Endothelial cell of umbilical vein (primary cell): ENCODE data around the gene NAP1L4. TPM values are rescaled to one million over a fixed set of nuclear protein-coding genes. Genes with fewer than 3 reads are reported as not detected.

Source experiments
- BruUV-seq: library from RNA; stranded (reverse); fragments of 400-500 nt; replicated peaks from 2 replicates; lab custom pipeline; 2021; lab: Mats Ljungman, UMichigan
- CTCF ChIA-PET: fragments of 300-600, 350-600 bp; sonication (Branson Sonifier 250); formaldehyde crosslinking; loops from one replicate; lab custom pipeline; 2021; ENCODE audit warnings: antibody characterized with exemption, inconsistent platforms; lab: Charles Lee
- POLR2A ChIA-PET: fragments of 300-600, 350-600 bp; sonication (Branson Sonifier 250); formaldehyde crosslinking; loops from one replicate; lab custom pipeline; 2021; ENCODE audit warnings: antibody characterized with exemption, inconsistent platforms; lab: Charles Lee
- DNase-seq: peaks from one replicate; pipeline ENCODE4 v3.0.0-alpha.2; 2011; ENCODE audit warnings: low read depth, low spot score
- FAIRE-seq: peaks from 2 replicates; lab custom pipeline; 2011; peaks lifted over from hg19 to GRCh38; lab: Jason Lieb, UNC
- H2AFZ ChIP-seq: 2 replicates; pipeline ENCODE4 v1.6.0; 2012; ENCODE audit warnings: low read depth, low read length, control low read depth, inconsistent platforms
- H3K27ac ChIP-seq: 2 replicates; pipeline ENCODE4 v1.5.1; 2011; ENCODE audit warnings: low read depth, mild to moderate bottlenecking, control low read depth, low read length, moderate library complexity; ENCODE audit not compliant: insufficient read depth
- H3K27me3 ChIP-seq, 2 experiments: 2 replicates each; pipeline versions ENCODE4 v1.6.0 to v1.6.1; 2011; ENCODE audit warnings: low read length in 2 of 2, mixed read lengths in 1 of 2; ENCODE audit not compliant: control insufficient read depth in 2 of 2, insufficient read depth in 2 of 2
- H3K36me3 ChIP-seq, 2 experiments: 2 replicates in 1 of 2; 3 replicates in 1 of 2; pipeline ENCODE4 v1.5.1; 2011; ENCODE audit warnings: low read length in 2 of 2, mild to moderate bottlenecking in 1 of 2, moderate library complexity in 1 of 2; ENCODE audit not compliant: control insufficient read depth in 2 of 2, insufficient read depth in 2 of 2; ENCODE audit errors: extremely low read depth in 1 of 2
- H3K4me1 ChIP-seq: 3 replicates; pipeline ENCODE4 v1.5.1; 2011; ENCODE audit warnings: mild to moderate bottlenecking, low read length; ENCODE audit not compliant: control insufficient read depth, insufficient read depth; ENCODE audit errors: extremely low read depth
- H3K4me2 ChIP-seq: 2 replicates; pipeline ENCODE4 v1.6.1; 2011; ENCODE audit warnings: low read length, control low read depth, mixed read lengths; ENCODE audit not compliant: insufficient read depth
- H3K4me3 ChIP-seq, 3 experiments: fragments of 200-600 bp in 1 of 3; sonication (generic), shearing (Covaris generic) in 1 of 3; replicated peaks in 1 of 3; 2 replicates each; pipeline ENCODE4 v1.5.1; 2011 to 2016; ENCODE audit warnings: control low read depth in 3 of 3, low read length in 3 of 3, mild to moderate bottlenecking in 2 of 3, inconsistent platforms in 1 of 3, low read depth in 1 of 3, moderate library complexity in 1 of 3; ENCODE audit not compliant: insufficient read depth in 1 of 3
- H3K79me2 ChIP-seq: 2 replicates; pipeline ENCODE4 v1.6.0; 2012; ENCODE audit warnings: low read length, inconsistent platforms; ENCODE audit not compliant: control insufficient read depth, insufficient read depth
- H3K9ac ChIP-seq: replicated peaks from 2 replicates; pipeline ENCODE3; 2011; ENCODE audit warnings: low read length, control low read depth; ENCODE audit not compliant: insufficient read depth; ENCODE audit errors: extremely low read depth
- H3K9me1 ChIP-seq: replicated peaks from 3 replicates; pipeline ENCODE4 v1.6.0; 2011; ENCODE audit warnings: mild to moderate bottlenecking, low read length; ENCODE audit not compliant: control insufficient read depth, insufficient read depth; ENCODE audit errors: extremely low read depth
- H3K9me3 ChIP-seq: replicated peaks from 2 replicates; pipeline ENCODE4 v1.5.1; 2012; ENCODE audit warnings: low read length, inconsistent platforms; ENCODE audit not compliant: control insufficient read depth, insufficient read depth
- H4K20me1 ChIP-seq: replicated peaks from 2 replicates; pipeline ENCODE3; 2011; ENCODE audit warnings: mild to moderate bottlenecking, low read length; ENCODE audit not compliant: control insufficient read depth, insufficient read depth; ENCODE audit errors: extremely low read depth
- EZH2 ChIP-seq: IDR thresholded peaks from 2 replicates; pipeline ENCODE4 v1.6.1; 2012; ENCODE audit warnings: borderline replicate concordance, low read depth, mild to moderate bottlenecking, moderate library complexity, low read length, inconsistent platforms; ENCODE audit not compliant: severe bottlenecking
- FOS ChIP-seq: IDR thresholded peaks from 2 replicates; pipeline ENCODE4 v1.6.1; 2011; ENCODE audit warnings: mild to moderate bottlenecking, low read length, moderate library complexity, borderline replicate concordance; ENCODE audit not compliant: insufficient read depth
- GATA2 ChIP-seq: IDR thresholded peaks from 2 replicates; pipeline ENCODE4 v1.7.0; 2011; ENCODE audit warnings: low read depth, mild to moderate bottlenecking, moderate library complexity, mixed read lengths, low read length; ENCODE audit not compliant: insufficient read length, insufficient read depth
- JUN ChIP-seq: IDR thresholded peaks from 2 replicates; pipeline ENCODE4 v1.6.1; 2011; ENCODE audit warnings: borderline replicate concordance, low read depth; ENCODE audit not compliant: insufficient read length, insufficient read depth
- MYC ChIP-seq: IDR thresholded peaks from one replicate; pipeline ENCODE4 v1.6.1; 2011; ENCODE audit warnings: mild to moderate bottlenecking, low read depth, low read length
- POLR2A ChIP-seq: IDR thresholded peaks from 2 replicates; pipeline ENCODE4 v1.6.1; 2012; ENCODE audit warnings: low read depth, mild to moderate bottlenecking, control low read depth, low read length
- POLR2AphosphoS5 ChIP-seq: IDR thresholded peaks from 2 replicates; pipeline ENCODE4 v1.6.1; 2012; ENCODE audit warnings: low read depth, mild to moderate bottlenecking, control low read depth, low read length, moderate library complexity; ENCODE audit not compliant: insufficient read depth
- dilution Hi-C: fragments of 300-500 bp; cut with MboI; formaldehyde crosslinking; loops from one replicate; pipeline ENCODE4 v1.15.0; 2019; ENCODE audit warnings: low sequenced_read_pairs; ENCODE audit not compliant: extremely low pct_ligation_motif_present
- intact Hi-C: fragments of 100-400 bp; cut with micrococcal nuclease; formaldehyde crosslinking; loops from one replicate; pipeline ENCODE4 v1.10.0; 2022
- polyA plus RNA-seq, 4 experiments: library from polyadenylated mRNA; depleted of rRNA in 3 of 4; stranded (reverse) in 3 of 4; unstranded in 1 of 4; fragments of >200 nt; gene quantifications; 2 replicates each; pipeline versions ENCODE4 v1.2.1 to v1.2.3, GENCODE V29; 2011 to 2012; ENCODE audit warnings: missing spikeins in 1 of 4
- total RNA-seq: library from RNA; stranded (reverse); gene quantifications from 2 replicates; pipeline ENCODE4 v1.2.3, GENCODE V29; 2021
- TF ChIP-seq, protein P1 (sequence below): IDR thresholded peaks from 2 replicates; pipeline ENCODE4 v1.6.1; 2011; ENCODE audit not compliant: insufficient read depth, insufficient read length
- TF ChIP-seq, protein P2 (sequence below), 2 donors: IDR thresholded peaks; 1 replicate in 1 of 2; 2 replicates in 1 of 2; pipeline ENCODE4 v1.5.1; 2011; ENCODE audit warnings: low read length in 2 of 2, mild to moderate bottlenecking in 2 of 2, moderate library complexity in 2 of 2, control low read depth in 1 of 2, inconsistent platforms in 1 of 2, low read depth in 1 of 2; ENCODE audit not compliant: insufficient read depth in 1 of 2; ENCODE audit errors: extremely low read depth in 1 of 2

NAP1L4 gene
- total and polyA plus RNA-seq, 2 donors (not counting 3 experiments of a cell fraction or from before 2014, with no cell fraction given): 100.0 to 177 TPM

DNA sequence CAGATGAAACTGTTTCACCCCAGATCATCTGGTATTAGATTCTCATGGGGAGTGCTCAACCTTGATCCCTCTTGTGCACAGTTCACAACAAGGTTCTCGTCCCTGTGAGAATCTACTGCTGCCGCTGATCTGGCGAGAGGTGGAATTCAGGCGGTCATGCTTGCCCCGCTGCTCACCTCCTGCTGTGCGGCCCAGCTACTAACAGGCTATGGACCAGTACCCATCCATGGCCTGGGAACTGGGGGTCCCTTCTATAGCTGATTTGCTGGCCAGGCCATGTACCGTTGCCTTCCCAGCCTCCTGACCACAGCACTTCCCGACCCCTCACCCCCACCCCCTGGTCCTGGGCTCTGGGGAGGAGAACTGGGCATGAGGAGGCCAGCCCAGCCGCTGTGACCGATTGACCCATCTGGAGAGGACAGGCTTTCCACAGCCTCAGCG lies 65.5 kb downstream of the NAP1L4 start:
- ChIA-PET POLR2A (no interaction called here), CTCF (interaction anchor here (1.1 to 1.7 kb wide), 4 partner anchors 34 to 506 kb away, joined by 3 to 15 read pairs (median 4); no protein-coding TSS in a partner anchor)
- BruUV-seq: no TSS peak
- Histone ChIP-seq H3K27me3 (no peaks in the 10 kb centered on the region), H3K4me1 (peaks cover 14% of the 10 kb centered on the region), H3K79me2 (peaks cover 28% of the 10 kb centered on the region), H3K4me3 (no peak overlapping the region), H2AFZ (no peak overlapping the region), H3K27ac (no peak overlapping the region), H3K9me3 (no peaks in the 10 kb centered on the region), H4K20me1 (no peaks in the 10 kb centered on the region), H3K36me3 (no peaks in the 10 kb centered on the region), H3K4me2 (no peak overlapping the region), H3K9ac (no peak overlapping the region), H3K9me1 (no peaks in the 10 kb centered on the region)
- DNase-seq: no peak
- intact Hi-C loops: no loop called here
- no peak for FAIRE-seq
- TF ChIP-seq, protein P1, sequence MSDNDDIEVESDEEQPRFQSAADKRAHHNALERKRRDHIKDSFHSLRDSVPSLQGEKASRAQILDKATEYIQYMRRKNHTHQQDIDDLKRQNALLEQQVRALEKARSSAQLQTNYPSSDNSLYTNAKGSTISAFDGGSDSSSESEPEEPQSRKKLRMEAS: no peak
- no peak for TF ChIP-seq POLR2AphosphoS5
- TF ChIP-seq GATA2: no peak
- TF ChIP-seq EZH2: no peak
- no peak for TF ChIP-seq MYC
- TF ChIP-seq FOS: no peak
- TF ChIP-seq, protein P2, sequence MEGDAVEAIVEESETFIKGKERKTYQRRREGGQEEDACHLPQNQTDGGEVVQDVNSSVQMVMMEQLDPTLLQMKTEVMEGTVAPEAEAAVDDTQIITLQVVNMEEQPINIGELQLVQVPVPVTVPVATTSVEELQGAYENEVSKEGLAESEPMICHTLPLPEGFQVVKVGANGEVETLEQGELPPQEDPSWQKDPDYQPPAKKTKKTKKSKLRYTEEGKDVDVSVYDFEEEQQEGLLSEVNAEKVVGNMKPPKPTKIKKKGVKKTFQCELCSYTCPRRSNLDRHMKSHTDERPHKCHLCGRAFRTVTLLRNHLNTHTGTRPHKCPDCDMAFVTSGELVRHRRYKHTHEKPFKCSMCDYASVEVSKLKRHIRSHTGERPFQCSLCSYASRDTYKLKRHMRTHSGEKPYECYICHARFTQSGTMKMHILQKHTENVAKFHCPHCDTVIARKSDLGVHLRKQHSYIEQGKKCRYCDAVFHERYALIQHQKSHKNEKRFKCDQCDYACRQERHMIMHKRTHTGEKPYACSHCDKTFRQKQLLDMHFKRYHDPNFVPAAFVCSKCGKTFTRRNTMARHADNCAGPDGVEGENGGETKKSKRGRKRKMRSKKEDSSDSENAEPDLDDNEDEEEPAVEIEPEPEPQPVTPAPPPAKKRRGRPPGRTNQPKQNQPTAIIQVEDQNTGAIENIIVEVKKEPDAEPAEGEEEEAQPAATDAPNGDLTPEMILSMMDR (IDR thresholded peaks at IDR 0.05; ENCODE audit: extremely low read depth in 1 of 2, insufficient read depth in 1 of 2, low read depth in 1 of 2, low read length in 2 of 2): no peak
- no peak for TF ChIP-seq POLR2A
- TF ChIP-seq JUN: no peak
- dilution Hi-C loops: no loop called here
